WI38 (cell line): ENCODE results near the gene WDR3.

Experiments
- H3K4me3 ChIP-seq: 2 replicates; pipeline ENCODE4 v1.5.1; 2011; ENCODE audit warnings: low read depth, mild to moderate bottlenecking, control low read depth, low read length
- TF ChIP-seq, protein P1 (sequence below): IDR thresholded peaks from 2 replicates; pipeline ENCODE4 v1.5.1; 2012; ENCODE audit warnings: low read depth, mild to moderate bottlenecking, control low read depth, low read length

The WDR3 gene

DNA sequence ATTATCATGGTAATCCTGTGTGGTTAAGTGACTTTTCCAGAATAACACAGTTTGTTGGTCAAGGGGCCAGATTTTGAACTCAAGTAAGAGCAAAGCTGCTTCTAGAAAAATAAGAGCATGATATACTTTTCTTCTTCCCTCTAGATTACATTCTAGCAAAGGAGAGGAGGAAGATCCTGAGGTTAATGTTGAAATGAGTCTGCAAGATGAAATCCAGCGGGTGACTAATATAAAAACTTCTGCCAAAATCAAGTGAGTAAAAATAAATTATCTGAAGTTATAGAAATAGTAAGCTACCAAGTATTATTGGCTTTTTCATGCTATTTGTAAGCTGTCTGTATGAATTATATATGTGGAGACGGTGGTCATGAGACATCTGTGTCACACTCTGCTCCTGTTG, 12.8 kb downstream of the WDR3 start:
- TF ChIP-seq, protein P1, sequence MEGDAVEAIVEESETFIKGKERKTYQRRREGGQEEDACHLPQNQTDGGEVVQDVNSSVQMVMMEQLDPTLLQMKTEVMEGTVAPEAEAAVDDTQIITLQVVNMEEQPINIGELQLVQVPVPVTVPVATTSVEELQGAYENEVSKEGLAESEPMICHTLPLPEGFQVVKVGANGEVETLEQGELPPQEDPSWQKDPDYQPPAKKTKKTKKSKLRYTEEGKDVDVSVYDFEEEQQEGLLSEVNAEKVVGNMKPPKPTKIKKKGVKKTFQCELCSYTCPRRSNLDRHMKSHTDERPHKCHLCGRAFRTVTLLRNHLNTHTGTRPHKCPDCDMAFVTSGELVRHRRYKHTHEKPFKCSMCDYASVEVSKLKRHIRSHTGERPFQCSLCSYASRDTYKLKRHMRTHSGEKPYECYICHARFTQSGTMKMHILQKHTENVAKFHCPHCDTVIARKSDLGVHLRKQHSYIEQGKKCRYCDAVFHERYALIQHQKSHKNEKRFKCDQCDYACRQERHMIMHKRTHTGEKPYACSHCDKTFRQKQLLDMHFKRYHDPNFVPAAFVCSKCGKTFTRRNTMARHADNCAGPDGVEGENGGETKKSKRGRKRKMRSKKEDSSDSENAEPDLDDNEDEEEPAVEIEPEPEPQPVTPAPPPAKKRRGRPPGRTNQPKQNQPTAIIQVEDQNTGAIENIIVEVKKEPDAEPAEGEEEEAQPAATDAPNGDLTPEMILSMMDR = no peak
- no peak overlapping the region for H3K4me3 ChIP-seq

DNA sequence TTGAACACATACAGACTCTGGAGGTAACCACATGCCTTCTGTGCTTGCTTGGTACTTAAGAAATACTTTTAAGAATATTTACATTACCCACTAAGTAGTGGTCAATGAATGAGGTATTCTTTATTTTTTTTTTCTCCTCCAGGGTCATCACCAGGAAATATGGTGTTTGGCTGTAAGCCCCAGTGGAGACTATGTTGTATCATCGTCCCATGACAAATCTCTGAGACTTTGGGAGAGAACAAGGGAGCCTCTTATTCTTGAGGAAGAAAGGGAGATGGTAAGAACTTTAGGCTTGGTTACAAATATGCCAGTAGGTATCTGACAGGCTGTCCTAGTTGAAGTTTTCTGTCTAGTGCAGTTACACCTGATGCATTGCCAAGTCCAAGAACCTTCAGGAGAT, 22.8 kb downstream of the WDR3 start:
- TF ChIP-seq, protein P1 = no peak
- H3K4me3 ChIP-seq = no peak overlapping the region

DNA sequence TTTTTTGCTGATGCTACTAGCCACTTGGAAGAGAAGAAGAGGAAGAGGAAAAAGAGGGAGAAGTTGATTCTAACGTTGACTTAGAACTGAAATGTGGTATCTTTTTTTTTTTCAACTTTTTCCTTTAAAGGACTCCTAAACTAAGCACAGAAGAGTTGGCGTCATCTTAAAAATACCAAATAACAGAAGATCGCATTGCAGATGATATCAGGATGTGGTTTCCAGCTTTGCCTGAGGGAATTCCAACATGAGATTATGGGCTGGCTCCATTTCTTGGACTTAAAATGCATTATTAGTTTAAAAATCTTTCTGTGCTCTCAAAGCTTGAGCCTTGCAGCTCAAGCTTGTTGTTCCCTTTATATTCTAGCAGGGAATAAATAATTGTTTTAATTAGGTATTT, 29.8 kb downstream of the WDR3 start:
- H3K4me3 ChIP-seq = no peak overlapping the region
- TF ChIP-seq, protein P1 = no peak

DNA sequence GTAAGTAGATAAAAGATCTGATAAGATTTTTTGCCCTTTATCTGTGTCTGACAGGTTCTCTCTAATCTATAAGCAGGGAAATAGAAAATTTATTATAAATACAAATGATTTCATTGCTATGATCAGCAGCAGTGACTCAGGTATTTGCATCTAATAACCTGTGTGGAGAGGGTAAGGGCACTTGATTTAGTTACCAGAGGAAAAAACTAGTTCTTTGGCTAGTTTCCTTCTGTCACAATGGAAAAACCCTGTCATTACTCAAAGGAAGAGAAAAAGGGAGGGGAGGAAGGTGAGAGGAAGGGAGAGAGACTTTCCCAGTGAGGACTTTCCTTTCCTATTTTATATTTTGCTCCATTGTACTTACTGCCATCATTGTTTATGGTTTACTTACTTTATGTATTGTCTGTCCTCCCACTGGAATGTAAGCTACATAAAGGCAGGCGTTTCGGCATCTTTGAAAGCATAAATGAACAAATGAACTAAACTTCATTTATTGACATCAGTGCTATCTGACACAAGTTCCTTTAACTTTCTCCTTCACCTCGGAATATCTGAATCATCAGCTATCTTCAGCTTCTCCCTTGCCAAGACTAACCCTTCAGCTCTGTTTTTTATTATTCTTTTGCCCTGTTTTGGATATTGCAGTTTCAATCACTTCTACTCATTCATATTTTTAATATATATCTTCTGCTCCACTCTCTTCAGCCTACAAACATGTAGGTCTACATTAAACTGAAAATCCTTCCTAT, 34.9 kb downstream of the WDR3 start:
- TF ChIP-seq, protein P1 = no peak
- H3K4me3 ChIP-seq = no peak overlapping the region

DNA sequence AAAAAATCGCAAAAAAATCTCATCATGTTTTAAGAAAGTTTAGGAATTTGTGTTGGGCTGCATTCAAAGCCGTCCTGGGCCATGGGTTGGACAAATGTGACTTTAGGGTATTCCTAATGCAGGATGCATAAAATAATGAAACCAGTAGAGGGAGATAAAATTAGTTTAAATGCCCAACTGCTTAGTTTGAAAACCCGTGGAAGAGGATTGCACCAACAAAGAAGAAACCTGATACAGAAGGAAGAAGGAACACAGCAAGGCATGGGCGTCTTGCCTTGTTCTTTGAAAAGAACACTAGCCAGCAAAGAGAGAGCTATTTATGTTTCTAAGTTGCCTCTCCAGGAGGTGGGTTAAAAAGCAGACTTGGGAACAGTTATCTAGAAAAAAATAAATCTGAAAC, 37.9 kb downstream of the WDR3 start:
- no peak overlapping the region for H3K4me3 ChIP-seq
- TF ChIP-seq, protein P1 = no peak

DNA sequence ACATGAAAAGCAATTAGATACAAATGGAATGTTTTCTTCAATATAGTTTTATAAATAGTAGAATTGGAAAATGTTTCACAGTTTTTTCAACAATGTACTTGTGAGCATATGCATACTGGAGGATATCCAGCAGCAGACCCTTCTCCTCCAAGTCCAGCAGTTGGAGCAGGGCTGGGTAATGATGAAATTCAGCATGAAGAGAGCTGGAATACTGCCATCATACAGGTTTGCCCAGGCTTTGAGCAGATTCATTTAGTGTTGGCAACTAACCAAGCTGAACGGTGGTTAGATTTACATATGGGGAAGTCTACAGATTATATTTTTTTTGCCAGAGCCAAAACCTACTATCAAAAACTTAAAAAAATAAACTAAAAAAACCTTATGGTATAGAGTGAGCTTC, 38.3 kb downstream of the WDR3 start:
- TF ChIP-seq, protein P1 = no peak
- no peak overlapping the region for H3K4me3 ChIP-seq

DNA sequence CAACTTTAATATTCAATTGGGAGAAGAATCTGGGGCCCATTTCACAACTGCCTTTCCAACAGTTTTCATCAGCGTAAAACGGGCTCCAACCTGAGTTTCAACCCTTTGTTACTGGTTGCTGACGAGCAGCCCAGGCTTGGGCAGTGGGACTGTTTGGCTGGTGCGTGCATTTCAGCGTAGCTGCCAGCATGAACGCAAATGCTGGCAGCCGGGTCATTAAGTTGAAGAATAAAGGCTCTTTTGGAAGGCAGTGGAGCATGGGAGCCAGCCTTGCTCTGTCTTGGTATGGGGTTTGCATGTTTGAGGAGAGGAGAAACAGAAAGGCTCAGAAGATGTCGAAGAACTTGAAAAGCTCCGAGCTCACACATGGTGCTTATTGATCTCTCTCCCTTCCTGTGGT, 40.7 kb downstream of the WDR3 start:
- H3K4me3 ChIP-seq = no peak overlapping the region
- TF ChIP-seq, protein P1 = no peak
